HG03521 (cell line): ENCODE data around the gene OR10D3.
"Not testable (repeated sequence)": the region's sequence is repeated elsewhere in the genome, so short reads cannot be mapped to it uniquely, and the experiment has no call there.

ENCODE experiments used
- ATAC-seq: cut with Tn5 transposase; IDR thresholded peaks from one replicate; pipeline ENCODE4 v1.9.1; 2021; ENCODE audit warnings: mild to moderate bottlenecking, moderate library complexity; ENCODE audit not compliant: unreplicated experiment

Gene OR10D3

GRCh38 chr11:124194293-124195188 is 11.4 kb downstream of the OR10D3 start:
- ATAC-seq, result no peak

- peak; percentile 87 for ATAC-seq
These were observed 12.1 kb downstream of the OR10D3 start for GRCh38 chr11:124195189-124195734.

- no peak for ATAC-seq
These were observed 14.9 kb downstream of the OR10D3 start for GRCh38 chr11:124197999-124198398.

GRCh38 chr11:124198897-124199296 is 15.8 kb downstream of the OR10D3 start:
- no peak for ATAC-seq

- no peak for ATAC-seq
These were observed 16.6 kb downstream of the OR10D3 start for GRCh38 chr11:124199702-124200101.

- no peak for ATAC-seq
These were observed 17.5 kb downstream of the OR10D3 start for GRCh38 chr11:124200671-124201070.

GRCh38 chr11:124202951-124203350 is 19.8 kb downstream of the OR10D3 start:
- no peak for ATAC-seq

- ATAC-seq, result no peak
These were observed 20.9 kb downstream of the OR10D3 start for GRCh38 chr11:124204008-124204407.

- no peak for ATAC-seq
These were observed 24.1 kb downstream of the OR10D3 start for GRCh38 chr11:124207102-124207792.

GRCh38 chr11:124209824-124210357 is 26.7 kb downstream of the OR10D3 start:
- no peak for ATAC-seq

GRCh38 chr11:124210421-124210820 is 27.3 kb downstream of the OR10D3 start:
- ATAC-seq, result no peak

- no peak for ATAC-seq
These were observed 28.2 kb downstream of the OR10D3 start for GRCh38 chr11:124211321-124211720.

- ATAC-seq, result no peak
These were observed 30.9 kb downstream of the OR10D3 start for GRCh38 chr11:124214027-124214426.

- no peak for ATAC-seq
These were observed 36.0 kb downstream of the OR10D3 start for GRCh38 chr11:124219126-124219525.

- ATAC-seq, result no peak
These were observed 39.3 kb downstream of the OR10D3 start for GRCh38 chr11:124222407-124222806.

- ATAC-seq, result not testable (repeated sequence)
These were observed 41.7 kb downstream of the OR10D3 start for GRCh38 chr11:124224618-124225423.

GRCh38 chr11:124225471-124225870 is 42.3 kb downstream of the OR10D3 start:
- no peak for ATAC-seq

GRCh38 chr11:124233376-124233775 is 50.2 kb downstream of the OR10D3 start:
- ATAC-seq, result no peak
